Epithelial cell of prostate (primary cell): Measurements from ENCODE around the gene NEU1.
"Not testable (repeated sequence)": the region's sequence is repeated elsewhere in the genome, so short reads cannot be mapped to it uniquely, and the experiment has no call there.

Source experiments
- DNase-seq: peaks from one replicate; pipeline ENCODE4 v3.0.0-alpha.2; 2011; ENCODE audit warnings: low read depth, low spot score
- H3K27ac ChIP-seq: fragments of 450-650 bp; 2 replicates; pipeline ENCODE4 v1.5.1; 2017; ENCODE audit warnings: mild to moderate bottlenecking

The NEU1 gene

GRCh38 chr6:31875877-31876276, 13.3 kb upstream of the NEU1 start:
- DNase-seq = no peak
- H3K27ac ChIP-seq = no peak overlapping the region

- DNase-seq = no peak
- no peak overlapping the region for H3K27ac ChIP-seq
Observed at GRCh38 chr6:31874836-31875572, 12.4 kb upstream of the NEU1 start.

- no peak for DNase-seq
- H3K27ac ChIP-seq = no peak overlapping the region
Observed at GRCh38 chr6:31874084-31874670, 11.6 kb upstream of the NEU1 start.

GRCh38 chr6:31871046-31871659, 8.5 kb upstream of the NEU1 start:
- no peak overlapping the region for H3K27ac ChIP-seq
- no peak for DNase-seq

GRCh38 chr6:31870385-31870921, 7.8 kb upstream of the NEU1 start:
- DNase-seq = no peak
- no peak overlapping the region for H3K27ac ChIP-seq

GRCh38 chr6:31869343-31869742, 6.7 kb upstream of the NEU1 start:
- H3K27ac ChIP-seq = no peak overlapping the region
- no peak for DNase-seq

GRCh38 chr6:31868658-31868971, 6.0 kb upstream of the NEU1 start:
- not testable (repeated sequence) for DNase-seq, H3K27ac ChIP-seq

- DNase-seq = no peak
- H3K27ac ChIP-seq = no peak overlapping the region
Observed at GRCh38 chr6:31865205-31866118, 2.8 kb upstream of the NEU1 start.

- no peak for DNase-seq
- H3K27ac ChIP-seq = no peak overlapping the region
Observed at GRCh38 chr6:31864818-31865204, 2.2 kb upstream of the NEU1 start.

GRCh38 chr6:31864123-31864562, 1.5 kb upstream of the NEU1 start:
- not testable (repeated sequence) for DNase-seq, H3K27ac ChIP-seq

- H3K27ac ChIP-seq = no peak overlapping the region
- no peak for DNase-seq
Observed at GRCh38 chr6:31861919-31862343, 690 bp downstream of the NEU1 start.

GRCh38 chr6:31861150-31861549, 1.5 kb downstream of the NEU1 start:
- no peak for DNase-seq
- H3K27ac ChIP-seq = no peak overlapping the region

- DNase-seq = no peak
- H3K27ac ChIP-seq = no peak overlapping the region
Observed at GRCh38 chr6:31860349-31860748, 2.3 kb downstream of the NEU1 start.

GRCh38 chr6:31859923-31860322, 2.7 kb downstream of the NEU1 start:
- DNase-seq = no peak
- H3K27ac ChIP-seq = no peak overlapping the region

GRCh38 chr6:31858707-31859106, 3.9 kb downstream of the NEU1 start:
- no peak overlapping the region for H3K27ac ChIP-seq
- no peak for DNase-seq

GRCh38 chr6:31857774-31858173, 4.8 kb downstream of the NEU1 start:
- not testable (repeated sequence) for H3K27ac ChIP-seq, DNase-seq

- DNase-seq, H3K27ac ChIP-seq: not testable (repeated sequence)
Observed at GRCh38 chr6:31851980-31852718, 10.5 kb downstream of the NEU1 start.

- DNase-seq = no peak
- no peak overlapping the region for H3K27ac ChIP-seq
Observed at GRCh38 chr6:31851485-31851832, 11.2 kb downstream of the NEU1 start.

GRCh38 chr6:31850765-31851484, 11.7 kb downstream of the NEU1 start:
- DNase-seq = no peak
- H3K27ac ChIP-seq = no peak overlapping the region
